DOHH2 (cell line): ENCODE results near the gene LOXHD1.

Source experiments
- CTCF ChIP-seq: fragments of 200-600 bp; sonication (generic); IDR thresholded peaks from one replicate; pipeline ENCODE4 v1.5.1; 2014; ENCODE audit warnings: antibody characterized with exemption, mild to moderate bottlenecking, low read depth, low read length; ENCODE audit not compliant: poor library complexity, severe bottlenecking
- EZH2phosphoT487 ChIP-seq: fragments of 200-600 bp; sonication (generic); IDR thresholded peaks from 2 replicates; pipeline ENCODE4 v1.6.1; 2017; ENCODE audit warnings: borderline replicate concordance, mild to moderate bottlenecking, antibody characterized with exemption, low read length, moderate library complexity, mixed read lengths

- TF ChIP-seq CTCF (no peak), EZH2phosphoT487 (no peak)
These were observed 75.4 kb downstream of the LOXHD1 start for GRCh38 chr18:46581648-46582047.
